K562 (cell line): ENCODE results near the gene TAS2R16. TPM values are rescaled to one million over a fixed set of nuclear protein-coding genes. Genes with fewer than 3 reads are reported as not detected.

Experiments
- polyA plus RNA-seq, 8 experiments: library from polyadenylated mRNA; depleted of rRNA in 4 of 8; stranded (reverse) in 5 of 8; unstranded in 3 of 8; fragments of >200 nt; fragmentation: Nextera tagmentation in 2 of 8; fragmentation: Illumina TruSeq in 1 of 8; extraction: Ambion mirVana in 2 of 8; extraction: Trizol in 1 of 8; gene quantifications; 2 replicates each; pipeline versions ENCODE4 v1.2.1 to v1.2.3, GENCODE V29; 2011 to 2014; ENCODE audit warnings: inconsistent platforms in 1 of 8, missing spikeins in 1 of 8
- total RNA-seq, 7 experiments: library from RNA; depleted of rRNA in 6 of 7; stranded (reverse); fragments of >200 nt in 6 of 7; fragmentation: Illumina TruSeq in 2 of 7; extraction: Trizol in 2 of 7; gene quantifications; 2 replicates each; pipeline versions ENCODE4 v1.2.1 to v1.2.3, GENCODE V29; 2011 to 2021; ENCODE audit warnings: low replicate concordance in 1 of 7
- TF ChIP-seq, protein P1 (sequence below): fragments of 200-600 bp; sonication (generic); IDR thresholded peaks from one replicate; pipeline ENCODE4 v1.6.1; 2012; ENCODE audit warnings: mild to moderate bottlenecking, low read depth, low read length, inconsistent platforms
- TF ChIP-seq, protein P2 (sequence below): fragments of 450-650 bp; IDR thresholded peaks from 2 replicates; pipeline ENCODE4 v1.6.1; 2016; ENCODE audit warnings: mild to moderate bottlenecking

The TAS2R16 gene
- total and polyA plus RNA-seq, 9 of the 15 experiments (the other 6 are each of a cell fraction or from before 2014, with no cell fraction given), result not detected

DNA sequence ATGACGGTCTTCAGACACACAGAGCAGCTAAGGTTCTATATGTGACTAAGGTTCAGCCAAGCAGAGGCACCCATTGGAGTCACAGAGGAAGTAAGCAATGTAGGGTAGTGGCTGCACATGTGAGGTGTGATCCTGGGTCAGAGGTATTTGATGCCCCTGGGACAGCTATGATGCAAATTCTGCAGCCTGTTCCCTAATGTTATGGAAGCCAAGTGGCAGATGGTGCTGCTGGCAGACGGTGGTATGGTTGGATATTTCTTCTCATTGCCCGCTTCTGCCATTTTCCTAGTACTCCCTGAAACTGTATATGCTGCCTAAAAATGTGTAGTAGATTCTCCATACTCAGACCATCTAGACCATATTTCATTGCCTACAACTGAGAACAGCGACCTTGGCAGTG is 7.2 kb downstream of the TAS2R16 start (continued):
- TF ChIP-seq, protein P1, sequence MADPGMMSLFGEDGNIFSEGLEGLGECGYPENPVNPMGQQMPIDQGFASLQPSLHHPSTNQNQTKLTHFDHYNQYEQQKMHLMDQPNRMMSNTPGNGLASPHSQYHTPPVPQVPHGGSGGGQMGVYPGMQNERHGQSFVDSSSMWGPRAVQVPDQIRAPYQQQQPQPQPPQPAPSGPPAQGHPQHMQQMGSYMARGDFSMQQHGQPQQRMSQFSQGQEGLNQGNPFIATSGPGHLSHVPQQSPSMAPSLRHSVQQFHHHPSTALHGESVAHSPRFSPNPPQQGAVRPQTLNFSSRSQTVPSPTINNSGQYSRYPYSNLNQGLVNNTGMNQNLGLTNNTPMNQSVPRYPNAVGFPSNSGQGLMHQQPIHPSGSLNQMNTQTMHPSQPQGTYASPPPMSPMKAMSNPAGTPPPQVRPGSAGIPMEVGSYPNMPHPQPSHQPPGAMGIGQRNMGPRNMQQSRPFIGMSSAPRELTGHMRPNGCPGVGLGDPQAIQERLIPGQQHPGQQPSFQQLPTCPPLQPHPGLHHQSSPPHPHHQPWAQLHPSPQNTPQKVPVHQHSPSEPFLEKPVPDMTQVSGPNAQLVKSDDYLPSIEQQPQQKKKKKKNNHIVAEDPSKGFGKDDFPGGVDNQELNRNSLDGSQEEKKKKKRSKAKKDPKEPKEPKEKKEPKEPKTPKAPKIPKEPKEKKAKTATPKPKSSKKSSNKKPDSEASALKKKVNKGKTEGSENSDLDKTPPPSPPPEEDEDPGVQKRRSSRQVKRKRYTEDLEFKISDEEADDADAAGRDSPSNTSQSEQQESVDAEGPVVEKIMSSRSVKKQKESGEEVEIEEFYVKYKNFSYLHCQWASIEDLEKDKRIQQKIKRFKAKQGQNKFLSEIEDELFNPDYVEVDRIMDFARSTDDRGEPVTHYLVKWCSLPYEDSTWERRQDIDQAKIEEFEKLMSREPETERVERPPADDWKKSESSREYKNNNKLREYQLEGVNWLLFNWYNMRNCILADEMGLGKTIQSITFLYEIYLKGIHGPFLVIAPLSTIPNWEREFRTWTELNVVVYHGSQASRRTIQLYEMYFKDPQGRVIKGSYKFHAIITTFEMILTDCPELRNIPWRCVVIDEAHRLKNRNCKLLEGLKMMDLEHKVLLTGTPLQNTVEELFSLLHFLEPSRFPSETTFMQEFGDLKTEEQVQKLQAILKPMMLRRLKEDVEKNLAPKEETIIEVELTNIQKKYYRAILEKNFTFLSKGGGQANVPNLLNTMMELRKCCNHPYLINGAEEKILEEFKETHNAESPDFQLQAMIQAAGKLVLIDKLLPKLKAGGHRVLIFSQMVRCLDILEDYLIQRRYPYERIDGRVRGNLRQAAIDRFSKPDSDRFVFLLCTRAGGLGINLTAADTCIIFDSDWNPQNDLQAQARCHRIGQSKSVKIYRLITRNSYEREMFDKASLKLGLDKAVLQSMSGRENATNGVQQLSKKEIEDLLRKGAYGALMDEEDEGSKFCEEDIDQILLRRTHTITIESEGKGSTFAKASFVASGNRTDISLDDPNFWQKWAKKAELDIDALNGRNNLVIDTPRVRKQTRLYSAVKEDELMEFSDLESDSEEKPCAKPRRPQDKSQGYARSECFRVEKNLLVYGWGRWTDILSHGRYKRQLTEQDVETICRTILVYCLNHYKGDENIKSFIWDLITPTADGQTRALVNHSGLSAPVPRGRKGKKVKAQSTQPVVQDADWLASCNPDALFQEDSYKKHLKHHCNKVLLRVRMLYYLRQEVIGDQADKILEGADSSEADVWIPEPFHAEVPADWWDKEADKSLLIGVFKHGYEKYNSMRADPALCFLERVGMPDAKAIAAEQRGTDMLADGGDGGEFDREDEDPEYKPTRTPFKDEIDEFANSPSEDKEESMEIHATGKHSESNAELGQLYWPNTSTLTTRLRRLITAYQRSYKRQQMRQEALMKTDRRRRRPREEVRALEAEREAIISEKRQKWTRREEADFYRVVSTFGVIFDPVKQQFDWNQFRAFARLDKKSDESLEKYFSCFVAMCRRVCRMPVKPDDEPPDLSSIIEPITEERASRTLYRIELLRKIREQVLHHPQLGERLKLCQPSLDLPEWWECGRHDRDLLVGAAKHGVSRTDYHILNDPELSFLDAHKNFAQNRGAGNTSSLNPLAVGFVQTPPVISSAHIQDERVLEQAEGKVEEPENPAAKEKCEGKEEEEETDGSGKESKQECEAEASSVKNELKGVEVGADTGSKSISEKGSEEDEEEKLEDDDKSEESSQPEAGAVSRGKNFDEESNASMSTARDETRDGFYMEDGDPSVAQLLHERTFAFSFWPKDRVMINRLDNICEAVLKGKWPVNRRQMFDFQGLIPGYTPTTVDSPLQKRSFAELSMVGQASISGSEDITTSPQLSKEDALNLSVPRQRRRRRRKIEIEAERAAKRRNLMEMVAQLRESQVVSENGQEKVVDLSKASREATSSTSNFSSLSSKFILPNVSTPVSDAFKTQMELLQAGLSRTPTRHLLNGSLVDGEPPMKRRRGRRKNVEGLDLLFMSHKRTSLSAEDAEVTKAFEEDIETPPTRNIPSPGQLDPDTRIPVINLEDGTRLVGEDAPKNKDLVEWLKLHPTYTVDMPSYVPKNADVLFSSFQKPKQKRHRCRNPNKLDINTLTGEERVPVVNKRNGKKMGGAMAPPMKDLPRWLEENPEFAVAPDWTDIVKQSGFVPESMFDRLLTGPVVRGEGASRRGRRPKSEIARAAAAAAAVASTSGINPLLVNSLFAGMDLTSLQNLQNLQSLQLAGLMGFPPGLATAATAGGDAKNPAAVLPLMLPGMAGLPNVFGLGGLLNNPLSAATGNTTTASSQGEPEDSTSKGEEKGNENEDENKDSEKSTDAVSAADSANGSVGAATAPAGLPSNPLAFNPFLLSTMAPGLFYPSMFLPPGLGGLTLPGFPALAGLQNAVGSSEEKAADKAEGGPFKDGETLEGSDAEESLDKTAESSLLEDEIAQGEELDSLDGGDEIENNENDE, result no peak
- TF ChIP-seq, protein P2, sequence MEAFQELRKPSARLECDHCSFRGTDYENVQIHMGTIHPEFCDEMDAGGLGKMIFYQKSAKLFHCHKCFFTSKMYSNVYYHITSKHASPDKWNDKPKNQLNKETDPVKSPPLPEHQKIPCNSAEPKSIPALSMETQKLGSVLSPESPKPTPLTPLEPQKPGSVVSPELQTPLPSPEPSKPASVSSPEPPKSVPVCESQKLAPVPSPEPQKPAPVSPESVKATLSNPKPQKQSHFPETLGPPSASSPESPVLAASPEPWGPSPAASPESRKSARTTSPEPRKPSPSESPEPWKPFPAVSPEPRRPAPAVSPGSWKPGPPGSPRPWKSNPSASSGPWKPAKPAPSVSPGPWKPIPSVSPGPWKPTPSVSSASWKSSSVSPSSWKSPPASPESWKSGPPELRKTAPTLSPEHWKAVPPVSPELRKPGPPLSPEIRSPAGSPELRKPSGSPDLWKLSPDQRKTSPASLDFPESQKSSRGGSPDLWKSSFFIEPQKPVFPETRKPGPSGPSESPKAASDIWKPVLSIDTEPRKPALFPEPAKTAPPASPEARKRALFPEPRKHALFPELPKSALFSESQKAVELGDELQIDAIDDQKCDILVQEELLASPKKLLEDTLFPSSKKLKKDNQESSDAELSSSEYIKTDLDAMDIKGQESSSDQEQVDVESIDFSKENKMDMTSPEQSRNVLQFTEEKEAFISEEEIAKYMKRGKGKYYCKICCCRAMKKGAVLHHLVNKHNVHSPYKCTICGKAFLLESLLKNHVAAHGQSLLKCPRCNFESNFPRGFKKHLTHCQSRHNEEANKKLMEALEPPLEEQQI, result no peak
